Smooth muscle cell (in vitro differentiated cells): Measurements from ENCODE around the gene LUM. TPM values are rescaled to one million over a fixed set of nuclear protein-coding genes. Genes with fewer than 3 reads are reported as not detected.
A peak's percentile ranks its signal among the peaks of the same experiment; 100 is the strongest.

Experiments used
- DNase-seq: peaks from one replicate; lab custom pipeline; 2025; ENCODE audit not compliant: unreplicated experiment; lab: John Stamatoyannopoulos, UW
- H2AFZ ChIP-seq: fragments of 200-600 bp; sonication (generic); 2 replicates; pipeline ENCODE4 v1.6.0; 2016; ENCODE audit warnings: antibody characterized with exemption, low read depth, mild to moderate bottlenecking
- H3F3A ChIP-seq: fragments of 200-600 bp; sonication (generic); 2 replicates; pipeline ENCODE4 v1.6.0; 2017; ENCODE audit warnings: antibody characterized with exemption, low read depth
- H3K27ac ChIP-seq: fragments of 200-600 bp; sonication (generic); 2 replicates; pipeline ENCODE4 v1.5.1; 2016; ENCODE audit warnings: low read depth, mild to moderate bottlenecking
- H3K27me3 ChIP-seq: fragments of 200-600 bp; sonication (generic); 2 replicates; pipeline ENCODE4 v1.6.1; 2016; ENCODE audit warnings: low read depth, mild to moderate bottlenecking
- H3K36me3 ChIP-seq: fragments of 200-600 bp; sonication (generic); 2 replicates; pipeline ENCODE4 v1.5.1; 2016; ENCODE audit warnings: low read depth
- H3K4me1 ChIP-seq: fragments of 200-600 bp; sonication (generic); 2 replicates; pipeline ENCODE4 v1.5.1; 2016; ENCODE audit warnings: low read depth
- H3K4me2 ChIP-seq: fragments of 200-600 bp; sonication (generic); 2 replicates; pipeline ENCODE4 v1.6.0; 2016; ENCODE audit warnings: mild to moderate bottlenecking
- H3K4me3 ChIP-seq: fragments of 200-600 bp; sonication (generic); 2 replicates; pipeline ENCODE4 v1.5.1; 2016; ENCODE audit warnings: mild to moderate bottlenecking
- H3K79me2 ChIP-seq: fragments of 200-600 bp; sonication (generic); 2 replicates; pipeline ENCODE4 v1.6.0; 2016; ENCODE audit warnings: low read depth, mild to moderate bottlenecking
- H3K9ac ChIP-seq: fragments of 200-600 bp; sonication (generic); 2 replicates; pipeline ENCODE4 v1.6.0; 2016; ENCODE audit warnings: low read depth
- H3K9me3 ChIP-seq: fragments of 200-600 bp; sonication (generic); replicated peaks from 2 replicates; pipeline ENCODE4 v1.5.1; 2016; ENCODE audit warnings: low read depth
- H4K20me1 ChIP-seq: fragments of 200-600 bp; sonication (generic); 2 replicates; pipeline ENCODE4 v1.6.0; 2016; ENCODE audit warnings: low read depth
- WGBS: methylation state at CpG from one replicate; pipeline ENCODE4 v1.1.7; 2016; ENCODE audit warnings: low lambda C conversion rate; 5-methylcytosine and 5-hydroxymethylcytosine counted together
- polyA plus RNA-seq: library from polyadenylated mRNA; unstranded; fragments of >200 nt; fragmentation: Nextera tagmentation; extraction: Ambion mirVana; gene quantifications from 2 replicates; pipeline ENCODE4 v1.2.1, GENCODE V29; 2016
- total RNA-seq: library from RNA; depleted of rRNA; stranded (reverse); fragments of >200 nt; gene quantifications from 2 replicates; pipeline ENCODE4 v1.2.3, GENCODE V29; 2014
- TF ChIP-seq, protein P1 (sequence below): fragments of 200-600 bp; sonication (generic); IDR thresholded peaks from 2 replicates; pipeline ENCODE4 v1.5.1; 2017; ENCODE audit warnings: borderline replicate concordance, mild to moderate bottlenecking, antibody characterized with exemption; ENCODE audit not compliant: insufficient read depth, poor library complexity, severe bottlenecking

The LUM gene
- total and polyA plus RNA-seq, 2 experiments from 2014 or later, result 5,541 to 7,849 TPM

DNA sequence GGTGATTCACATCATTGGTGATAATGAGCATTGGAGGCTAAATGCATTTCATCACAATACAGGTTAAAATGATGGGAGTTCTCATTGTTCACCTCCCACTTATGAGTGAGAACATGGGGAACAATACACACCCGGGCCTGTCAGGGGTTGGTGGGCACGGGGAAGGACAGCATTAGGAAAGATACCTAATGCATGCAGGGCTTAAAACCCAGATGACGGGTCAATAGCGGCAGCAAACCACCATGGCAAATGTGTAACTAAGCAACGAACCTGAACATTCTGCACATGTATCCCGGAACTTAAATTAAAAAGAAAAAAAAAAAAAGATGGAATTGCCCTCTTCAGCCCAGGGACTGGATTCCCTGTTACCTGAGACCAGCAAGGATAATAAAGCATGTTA lies 2.3 kb upstream of the LUM start:
- TF ChIP-seq, protein P1, sequence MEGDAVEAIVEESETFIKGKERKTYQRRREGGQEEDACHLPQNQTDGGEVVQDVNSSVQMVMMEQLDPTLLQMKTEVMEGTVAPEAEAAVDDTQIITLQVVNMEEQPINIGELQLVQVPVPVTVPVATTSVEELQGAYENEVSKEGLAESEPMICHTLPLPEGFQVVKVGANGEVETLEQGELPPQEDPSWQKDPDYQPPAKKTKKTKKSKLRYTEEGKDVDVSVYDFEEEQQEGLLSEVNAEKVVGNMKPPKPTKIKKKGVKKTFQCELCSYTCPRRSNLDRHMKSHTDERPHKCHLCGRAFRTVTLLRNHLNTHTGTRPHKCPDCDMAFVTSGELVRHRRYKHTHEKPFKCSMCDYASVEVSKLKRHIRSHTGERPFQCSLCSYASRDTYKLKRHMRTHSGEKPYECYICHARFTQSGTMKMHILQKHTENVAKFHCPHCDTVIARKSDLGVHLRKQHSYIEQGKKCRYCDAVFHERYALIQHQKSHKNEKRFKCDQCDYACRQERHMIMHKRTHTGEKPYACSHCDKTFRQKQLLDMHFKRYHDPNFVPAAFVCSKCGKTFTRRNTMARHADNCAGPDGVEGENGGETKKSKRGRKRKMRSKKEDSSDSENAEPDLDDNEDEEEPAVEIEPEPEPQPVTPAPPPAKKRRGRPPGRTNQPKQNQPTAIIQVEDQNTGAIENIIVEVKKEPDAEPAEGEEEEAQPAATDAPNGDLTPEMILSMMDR, result no peak
- Histone ChIP-seq H2AFZ (no peak overlapping the region), H4K20me1 (no peaks in the 10 kb centered on the region), H3F3A (peaks cover 18% of the 10 kb centered on the region), H3K4me3 (no peak overlapping the region), H3K27me3 (no peaks in the 10 kb centered on the region), H3K4me1 (no peaks in the 10 kb centered on the region), H3K36me3 (no peaks in the 10 kb centered on the region), H3K9ac (no peak overlapping the region), H3K27ac (no peak overlapping the region), H3K4me2 (no peak overlapping the region), H3K9me3 (no peaks in the 10 kb centered on the region), H3K79me2 (peaks cover 33% of the 10 kb centered on the region)
- DNase-seq, result no peak
- 89% methylated on average over 6 of the region's 6 CpGs for WGBS

DNA sequence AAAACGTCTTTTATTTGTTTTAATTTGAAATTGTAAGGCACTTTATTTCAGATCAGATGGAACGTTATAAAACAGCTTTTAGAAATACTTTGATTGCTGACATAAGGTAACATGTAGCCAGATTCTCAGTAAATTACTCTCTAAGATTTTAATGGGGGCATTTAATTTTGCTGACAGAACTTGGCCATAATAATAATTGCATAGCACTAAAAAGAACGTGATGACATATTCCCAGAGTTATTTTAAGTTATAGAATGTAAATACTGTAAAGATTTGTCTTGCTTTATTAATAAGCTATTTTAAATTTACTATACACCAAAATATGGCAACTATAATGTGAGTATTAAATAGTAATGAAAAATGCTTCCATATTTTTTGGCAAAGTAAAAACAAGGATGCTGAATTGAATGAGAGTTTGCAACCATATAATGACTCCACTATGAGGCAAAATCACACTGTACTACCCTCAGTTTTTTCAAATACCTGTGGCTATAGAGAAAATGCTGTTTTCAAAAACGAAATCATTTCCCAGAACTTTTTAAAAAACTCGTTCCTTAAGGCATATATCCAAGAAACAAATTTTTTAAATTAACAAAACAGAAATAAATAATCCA lies 876 bp downstream of the LUM start:
- Histone ChIP-seq H3K9me3 (no peaks in the 10 kb centered on the region), H3K27me3 (no peaks in the 10 kb centered on the region), H3K4me2 (peak overlapping the region; percentile 89), H3F3A (peaks cover 36% of the 10 kb centered on the region), H2AFZ (no peak overlapping the region), H3K36me3 (no peaks in the 10 kb centered on the region), H3K9ac (peak overlapping the region; percentile 94), H3K4me3 (peak overlapping the region; percentile 80), H3K4me1 (no peaks in the 10 kb centered on the region), H3K27ac (peak overlapping the region; percentile 98), H4K20me1 (no peaks in the 10 kb centered on the region), H3K79me2 (peaks cover 64% of the 10 kb centered on the region)
- TF ChIP-seq, protein P1, result no peak
- DNase-seq, result no peak
- 24% methylated on average over 5 of the region's 5 CpGs for WGBS

DNA sequence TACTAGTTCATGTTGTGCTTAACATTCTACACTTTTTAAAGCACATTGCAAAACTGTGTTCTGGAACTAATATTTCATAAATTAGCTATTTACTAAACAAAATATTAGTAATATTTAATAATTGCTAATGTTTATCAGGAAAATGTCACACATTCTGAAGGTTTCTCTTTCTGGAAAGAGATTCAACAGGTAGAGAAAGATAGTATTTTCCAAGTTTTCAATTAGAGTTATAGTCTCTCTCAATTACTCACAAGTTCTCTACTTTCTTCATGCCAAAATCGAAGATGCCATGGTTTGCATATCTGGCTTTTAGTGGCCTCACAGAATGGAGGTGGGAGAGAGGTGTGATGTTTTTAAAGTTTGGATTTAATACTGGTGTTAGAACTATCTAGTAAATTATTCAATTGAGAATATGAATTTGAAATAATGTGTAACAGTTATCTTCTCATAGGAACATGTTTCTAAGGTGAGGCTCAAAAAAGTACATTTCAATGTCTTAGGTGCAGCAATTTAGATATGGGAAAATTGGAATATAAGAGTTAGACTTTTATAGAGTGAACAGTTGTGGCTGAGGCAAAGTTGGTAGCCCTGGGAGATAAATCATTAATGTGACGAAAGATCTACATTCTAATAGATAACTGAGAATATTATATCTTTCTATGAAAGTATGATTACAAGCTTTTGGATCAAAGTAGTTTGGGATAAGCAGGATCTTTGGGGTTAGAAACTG lies 1.5 kb downstream of the LUM start:
- peak overlapping the region; percentile 98 for H3K27ac ChIP-seq
- H3K4me3 ChIP-seq, result peak overlapping the region; percentile 80
- no peaks in the 10 kb centered on the region for H3K9me3 ChIP-seq
- TF ChIP-seq, protein P1, result no peak
- H2AFZ ChIP-seq, result no peak overlapping the region
- no peaks in the 10 kb centered on the region for H3K4me1 ChIP-seq
- DNase-seq, result no peak
- WGBS, result 46% methylated on average over 2 of the region's 2 CpGs
- peak overlapping the region; percentile 94 for H3K9ac ChIP-seq
- no peaks in the 10 kb centered on the region for H4K20me1 ChIP-seq
- H3K4me2 ChIP-seq, result peak overlapping the region; percentile 89
- peaks cover 70% of the 10 kb centered on the region for H3K79me2 ChIP-seq
- H3K27me3 ChIP-seq, result no peaks in the 10 kb centered on the region
- peaks cover 40% of the 10 kb centered on the region for H3F3A ChIP-seq
- no peaks in the 10 kb centered on the region for H3K36me3 ChIP-seq
